Hematopoietic multipotent progenitor cell treated with erythropoietin and hydrocortisone succinate and interleukin-3 and kit ligand, for 15 days (in vitro differentiated cells): ENCODE measurements around the gene NKIRAS1.
A peak's percentile ranks its signal among the peaks of the same experiment; 100 is the strongest.

Experiments used
- DNase-seq: peaks from one replicate; pipeline ENCODE4 v3.0.0-alpha.2; 2015; ENCODE audit warnings: low spot score

The NKIRAS1 gene

GRCh38 chr3:23916886-23917678, at the start of gene NKIRAS1, which contains the start of gene RPL15:
TSS of gene NKIRAS1 (minus strand) at chr3:23916990. CDS start at chr3:23910904, 6,086 bp downstream.
TSS of gene RPL15 (plus strand) at chr3:23917132. CDS start at chr3:23917860, 728 bp downstream.
- DNase-seq = peak; percentile 95

- DNase-seq = no peak
Observed at GRCh38 chr3:23966328-23966727, 49.5 kb upstream of the NKIRAS1 start.

GRCh38 chr3:23964537-23965235, 47.9 kb upstream of the NKIRAS1 start:
- DNase-seq = no peak

GRCh38 chr3:23961913-23962312, 45.1 kb upstream of the NKIRAS1 start:
- no peak for DNase-seq

GRCh38 chr3:23961066-23961465, 44.3 kb upstream of the NKIRAS1 start:
- no peak for DNase-seq

GRCh38 chr3:23960649-23961048, 43.9 kb upstream of the NKIRAS1 start:
- no peak for DNase-seq

- no peak for DNase-seq
Observed at GRCh38 chr3:23959135-23959900, 42.5 kb upstream of the NKIRAS1 start.

- no peak for DNase-seq
Observed at GRCh38 chr3:23956701-23957100, 39.9 kb upstream of the NKIRAS1 start.

GRCh38 chr3:23954144-23954543, 37.4 kb upstream of the NKIRAS1 start:
- no peak for DNase-seq

- no peak for DNase-seq
Observed at GRCh38 chr3:23953523-23953922, 36.7 kb upstream of the NKIRAS1 start.

- no peak for DNase-seq
Observed at GRCh38 chr3:23952646-23953045, 35.9 kb upstream of the NKIRAS1 start.

- no peak for DNase-seq
Observed at GRCh38 chr3:23950293-23950692, 33.5 kb upstream of the NKIRAS1 start.

- DNase-seq = no peak
Observed at GRCh38 chr3:23949784-23950183, 33.0 kb upstream of the NKIRAS1 start.

GRCh38 chr3:23948761-23949160, 32.0 kb upstream of the NKIRAS1 start:
- DNase-seq = no peak

GRCh38 chr3:23945913-23946687, 29.3 kb upstream of the NKIRAS1 start:
- peak; percentile 95 for DNase-seq

GRCh38 chr3:23945663-23945912, 28.8 kb upstream of the NKIRAS1 start:
- DNase-seq = no peak

- DNase-seq = peak; percentile 74
Observed at GRCh38 chr3:23944861-23945662, 28.3 kb upstream of the NKIRAS1 start, which contains the start of gene NR1D2. TSS of gene NR1D2 (plus strand) at chr3:23945286. CDS start at chr3:23945579, 293 bp downstream.

- DNase-seq = no peak
Observed at GRCh38 chr3:23944007-23944783, 27.4 kb upstream of the NKIRAS1 start.

- DNase-seq = no peak
Observed at GRCh38 chr3:23942546-23942945, 25.8 kb upstream of the NKIRAS1 start.

GRCh38 chr3:23941440-23941839, 24.6 kb upstream of the NKIRAS1 start:
- DNase-seq = no peak
